Measurements from ENCODE around the gene SLC25A14. TPM values are rescaled to one million over a fixed set of nuclear protein-coding genes. Genes with fewer than 3 reads are reported as not detected.

SLC25A14 gene
- total and polyA plus RNA-seq, 10 of the 15 experiments (the other 5 are each of a cell fraction or from before 2014, with no cell fraction given) = 7.6 to 17.0 (median 14.0) TPM

GRCh38 chrX:130418740-130419139 lies 79.0 kb downstream of the SLC25A14 start:
- BruUV-seq (replicated peaks) = no TSS peak
- H3K9me3 ChIP-seq (replicated peaks; ENCODE audit: control insufficient read depth, insufficient read depth, low read length) = no peaks in the 10 kb centered on the region
- ChIA-PET POLR2A (no interaction called here), CTCF (no interaction called here), SMC1A (ENCODE audit: uncharacterized antibody, unreplicated experiment) (no interaction called here), RAD21 (ENCODE audit: unreplicated experiment) (no interaction called here)
- no peak overlapping the region for H3K9ac ChIP-seq (ENCODE audit: control insufficient read depth, insufficient read depth, low read length)
- H3K27me3 ChIP-seq (replicated peaks in 1 of 2; ENCODE audit: control insufficient read depth in 2 of 2, insufficient read depth in 2 of 2, low read length in 1 of 2) = no peaks in the 10 kb centered on the region
- intact Hi-C loops (cut with micrococcal nuclease; ENCODE audit: unreplicated experiment) = no loop called here
- H4K20me1 ChIP-seq (ENCODE audit: control insufficient read depth, insufficient read depth) = no peaks in the 10 kb centered on the region
- H3K4me1 ChIP-seq (ENCODE audit: control insufficient read depth, insufficient read depth, low read length) = no peaks in the 10 kb centered on the region
- no peaks in the 10 kb centered on the region; a peak in 1 of 4 replicates for H3K36me3 ChIP-seq (ENCODE audit: control insufficient read depth in 2 of 2, insufficient read depth in 2 of 2, low read length in 1 of 2)
- H3K4me2 ChIP-seq (ENCODE audit: control insufficient read depth, insufficient read depth) = no peak overlapping the region
- in situ Hi-C loops (cut with MboI) = no loop called here
- peak; percentile 80 for ATAC-seq
- TF ChIP-seq EZH2 (IDR thresholded peaks at IDR 0.05; ENCODE audit: borderline replicate concordance, control insufficient read depth, low read depth, low read length) (no peak), IKZF1 (conservative IDR thresholded peaks at IDR 0.05) (no peak), SIX5 (IDR thresholded peaks at IDR 0.05; ENCODE audit: low read depth, low read length, severe bottlenecking) (no peak), POLR2AphosphoS5 (IDR thresholded peaks at IDR 0.05; ENCODE audit: low read length) (no peak)
- H3K79me2 ChIP-seq (ENCODE audit: control insufficient read depth, insufficient read depth, low read length) = no peaks in the 10 kb centered on the region
- WGBS (ENCODE audit: insufficient coverage, insufficient replicate concordance, low lambda C conversion rate, missing lambda C conversion rate) = 38% methylated on average over 4 of the region's 4 CpGs
- H2AFZ ChIP-seq (ENCODE audit: control insufficient read depth, low read depth, low read length) = no peak overlapping the region
- no peak overlapping the region for H3K27ac ChIP-seq (ENCODE audit: control insufficient read depth, insufficient read depth)
- DNase-seq (ENCODE audit: low read depth, low spot score) = no peak
- FAIRE-seq = no peak
- no peak overlapping the region for H3K4me3 ChIP-seq

DNA sequence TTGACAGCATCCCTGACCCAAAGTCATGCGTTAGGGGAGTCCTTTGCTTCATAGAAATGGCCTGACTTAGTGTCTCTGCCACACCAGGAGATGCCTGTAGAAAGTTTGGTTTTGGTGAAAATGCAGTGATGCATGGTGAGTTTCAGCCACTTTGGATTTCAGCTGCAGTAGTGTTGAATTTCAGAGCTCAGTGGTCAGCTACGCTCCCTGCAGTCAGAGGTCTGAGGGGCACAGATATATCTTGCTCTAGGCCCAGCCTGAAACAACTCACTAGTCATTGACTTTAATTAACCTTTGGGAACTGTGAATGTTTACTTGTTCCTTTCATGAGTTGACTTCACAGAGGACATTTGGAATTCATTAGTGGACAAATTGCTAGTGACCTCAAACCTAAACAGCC lies 79.5 kb downstream of the SLC25A14 start:
- CTCF ChIA-PET = no interaction called here
- H3K9ac ChIP-seq (ENCODE audit: control insufficient read depth, insufficient read depth, low read length) = no peak overlapping the region
- WGBS (ENCODE audit: insufficient coverage, insufficient replicate concordance, low lambda C conversion rate, missing lambda C conversion rate) = 63% methylated on average over 2 of the region's 2 CpGs
- no peak overlapping the region for H2AFZ ChIP-seq (ENCODE audit: control insufficient read depth, low read depth, low read length)
- intact Hi-C loops (cut with micrococcal nuclease; ENCODE audit: unreplicated experiment) = no loop called here
- ATAC-seq (peak; percentile 82), FAIRE-seq (no peak), DNase-seq (ENCODE audit: low read depth, low spot score) (no peak)
- H3K79me2 ChIP-seq (ENCODE audit: control insufficient read depth, insufficient read depth, low read length) = no peaks in the 10 kb centered on the region
- SMC1A ChIA-PET (ENCODE audit: uncharacterized antibody, unreplicated experiment) = no interaction called here
- H3K9me3 ChIP-seq (replicated peaks; ENCODE audit: control insufficient read depth, insufficient read depth, low read length) = no peaks in the 10 kb centered on the region
- H4K20me1 ChIP-seq (ENCODE audit: control insufficient read depth, insufficient read depth) = no peaks in the 10 kb centered on the region
- no peak for TF ChIP-seq KAT2A (conservative IDR thresholded peaks at IDR 0.05; ENCODE audit: control insufficient read depth, low read depth, low read length)
- no peak for TF ChIP-seq ZBTB40 (IDR thresholded peaks at IDR 0.05; ENCODE audit: borderline replicate concordance)
- no peak for TF ChIP-seq ZBTB4 (CRISPR knock-in tag; IDR thresholded peaks at IDR 0.05)
- no peak for TF ChIP-seq RAD51 (IDR thresholded peaks at IDR 0.05)
- no peak for TF ChIP-seq ATF7 (IDR thresholded peaks at IDR 0.05; ENCODE audit: low read depth)
- TF ChIP-seq MTA2 (IDR thresholded peaks at IDR 0.05; ENCODE audit: low read depth) = no peak
- no peak for TF ChIP-seq KDM1A (IDR thresholded peaks at IDR 0.05; ENCODE audit: borderline replicate concordance)
- no peak for TF ChIP-seq GABPA (IDR thresholded peaks at IDR 0.05; ENCODE audit: low read depth)
- no peaks in the 10 kb centered on the region for H3K4me1 ChIP-seq (ENCODE audit: control insufficient read depth, insufficient read depth, low read length)
- no TSS peak for BruUV-seq (replicated peaks)
- H3K27me3 ChIP-seq (replicated peaks in 1 of 2; ENCODE audit: control insufficient read depth in 2 of 2, insufficient read depth in 2 of 2, low read length in 1 of 2) = no peaks in the 10 kb centered on the region
- no peak overlapping the region for H3K4me2 ChIP-seq (ENCODE audit: control insufficient read depth, insufficient read depth)
- H3K36me3 ChIP-seq (ENCODE audit: control insufficient read depth in 2 of 2, insufficient read depth in 2 of 2, low read length in 1 of 2) = no peaks in the 10 kb centered on the region; a peak in 1 of 4 replicates
- H3K4me3 ChIP-seq = no peak overlapping the region
- no peak overlapping the region for H3K27ac ChIP-seq (ENCODE audit: control insufficient read depth, insufficient read depth)
- RAD21 ChIA-PET (ENCODE audit: unreplicated experiment) = no interaction called here
- in situ Hi-C loops (cut with MboI) = no loop called here
- POLR2A ChIA-PET = no interaction called here

Data from GM12878 (cell line).